K562 (cell line): ENCODE measurements around the gene BAG2. TPM values are rescaled to one million over a fixed set of nuclear protein-coding genes. Genes with fewer than 3 reads are reported as not detected.

ENCODE experiments used
- polyA plus RNA-seq, 8 experiments: library from polyadenylated mRNA; depleted of rRNA in 4 of 8; stranded (reverse) in 5 of 8; unstranded in 3 of 8; fragments of >200 nt; fragmentation: Nextera tagmentation in 2 of 8; fragmentation: Illumina TruSeq in 1 of 8; extraction: Ambion mirVana in 2 of 8; extraction: Trizol in 1 of 8; gene quantifications; 2 replicates each; pipeline versions ENCODE4 v1.2.1 to v1.2.3, GENCODE V29; 2011 to 2014; ENCODE audit warnings: inconsistent platforms in 1 of 8, missing spikeins in 1 of 8
- total RNA-seq, 7 experiments: library from RNA; depleted of rRNA in 6 of 7; stranded (reverse); fragments of >200 nt in 6 of 7; fragmentation: Illumina TruSeq in 2 of 7; extraction: Trizol in 2 of 7; gene quantifications; 2 replicates each; pipeline versions ENCODE4 v1.2.1 to v1.2.3, GENCODE V29; 2011 to 2021; ENCODE audit warnings: low replicate concordance in 1 of 7
- TF ChIP-seq, protein P1 (sequence below): fragments of 250-450 bp; sonication (Bioruptor Pico); IDR thresholded peaks from 2 replicates; pipeline ENCODE4 v1.4.0; 2020; ENCODE audit warnings: mild to moderate bottlenecking, moderate library complexity
- TF ChIP-seq, protein P2 (sequence below), 2 experiments: fragments of 450-650 bp; formaldehyde crosslinking in 1 of 2; IDR thresholded peaks; 2 replicates each; pipeline versions ENCODE4 v1.4.0 to v1.6.1; 2014 to 2020; ENCODE audit warnings: mild to moderate bottlenecking in 2 of 2, borderline replicate concordance in 1 of 2, low read depth in 1 of 2

Gene BAG2
- total and polyA plus RNA-seq, 9 of the 15 experiments (the other 6 are each of a cell fraction or from before 2014, with no cell fraction given): 12.8 to 20.7 (median 17.6) TPM

DNA sequence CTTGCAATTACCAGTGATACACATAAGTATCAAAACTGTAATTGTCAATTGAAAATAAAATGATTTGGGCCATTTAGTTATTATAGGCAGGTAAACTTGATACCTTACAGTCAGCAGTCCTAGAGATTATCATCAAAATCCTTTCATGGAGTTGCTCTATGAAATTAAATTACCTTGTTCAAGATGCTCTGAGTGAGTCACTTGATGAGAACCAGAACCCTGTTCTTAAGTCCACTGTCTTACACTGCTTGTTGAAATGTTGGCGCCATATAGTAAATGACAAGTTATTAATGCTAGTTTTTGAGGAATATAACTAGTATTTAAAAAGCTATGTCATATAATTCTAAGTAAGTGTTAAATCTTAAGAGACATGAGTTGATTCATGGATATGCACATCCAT lies 37.2 kb upstream of the BAG2 start (continued):
- TF ChIP-seq, protein P1, sequence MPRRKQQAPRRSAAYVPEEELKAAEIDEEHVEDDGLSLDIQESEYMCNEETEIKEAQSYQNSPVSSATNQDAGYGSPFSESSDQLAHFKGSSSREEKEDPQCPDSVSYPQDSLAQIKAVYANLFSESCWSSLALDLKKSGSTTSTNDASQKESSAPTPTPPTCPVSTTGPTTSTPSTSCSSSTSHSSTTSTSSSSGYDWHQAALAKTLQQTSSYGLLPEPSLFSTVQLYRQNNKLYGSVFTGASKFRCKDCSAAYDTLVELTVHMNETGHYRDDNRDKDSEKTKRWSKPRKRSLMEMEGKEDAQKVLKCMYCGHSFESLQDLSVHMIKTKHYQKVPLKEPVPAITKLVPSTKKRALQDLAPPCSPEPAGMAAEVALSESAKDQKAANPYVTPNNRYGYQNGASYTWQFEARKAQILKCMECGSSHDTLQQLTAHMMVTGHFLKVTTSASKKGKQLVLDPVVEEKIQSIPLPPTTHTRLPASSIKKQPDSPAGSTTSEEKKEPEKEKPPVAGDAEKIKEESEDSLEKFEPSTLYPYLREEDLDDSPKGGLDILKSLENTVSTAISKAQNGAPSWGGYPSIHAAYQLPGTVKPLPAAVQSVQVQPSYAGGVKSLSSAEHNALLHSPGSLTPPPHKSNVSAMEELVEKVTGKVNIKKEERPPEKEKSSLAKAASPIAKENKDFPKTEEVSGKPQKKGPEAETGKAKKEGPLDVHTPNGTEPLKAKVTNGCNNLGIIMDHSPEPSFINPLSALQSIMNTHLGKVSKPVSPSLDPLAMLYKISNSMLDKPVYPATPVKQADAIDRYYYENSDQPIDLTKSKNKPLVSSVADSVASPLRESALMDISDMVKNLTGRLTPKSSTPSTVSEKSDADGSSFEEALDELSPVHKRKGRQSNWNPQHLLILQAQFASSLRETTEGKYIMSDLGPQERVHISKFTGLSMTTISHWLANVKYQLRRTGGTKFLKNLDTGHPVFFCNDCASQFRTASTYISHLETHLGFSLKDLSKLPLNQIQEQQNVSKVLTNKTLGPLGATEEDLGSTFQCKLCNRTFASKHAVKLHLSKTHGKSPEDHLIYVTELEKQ (CRISPR knock-in tag): no peak
- TF ChIP-seq, protein P2, sequence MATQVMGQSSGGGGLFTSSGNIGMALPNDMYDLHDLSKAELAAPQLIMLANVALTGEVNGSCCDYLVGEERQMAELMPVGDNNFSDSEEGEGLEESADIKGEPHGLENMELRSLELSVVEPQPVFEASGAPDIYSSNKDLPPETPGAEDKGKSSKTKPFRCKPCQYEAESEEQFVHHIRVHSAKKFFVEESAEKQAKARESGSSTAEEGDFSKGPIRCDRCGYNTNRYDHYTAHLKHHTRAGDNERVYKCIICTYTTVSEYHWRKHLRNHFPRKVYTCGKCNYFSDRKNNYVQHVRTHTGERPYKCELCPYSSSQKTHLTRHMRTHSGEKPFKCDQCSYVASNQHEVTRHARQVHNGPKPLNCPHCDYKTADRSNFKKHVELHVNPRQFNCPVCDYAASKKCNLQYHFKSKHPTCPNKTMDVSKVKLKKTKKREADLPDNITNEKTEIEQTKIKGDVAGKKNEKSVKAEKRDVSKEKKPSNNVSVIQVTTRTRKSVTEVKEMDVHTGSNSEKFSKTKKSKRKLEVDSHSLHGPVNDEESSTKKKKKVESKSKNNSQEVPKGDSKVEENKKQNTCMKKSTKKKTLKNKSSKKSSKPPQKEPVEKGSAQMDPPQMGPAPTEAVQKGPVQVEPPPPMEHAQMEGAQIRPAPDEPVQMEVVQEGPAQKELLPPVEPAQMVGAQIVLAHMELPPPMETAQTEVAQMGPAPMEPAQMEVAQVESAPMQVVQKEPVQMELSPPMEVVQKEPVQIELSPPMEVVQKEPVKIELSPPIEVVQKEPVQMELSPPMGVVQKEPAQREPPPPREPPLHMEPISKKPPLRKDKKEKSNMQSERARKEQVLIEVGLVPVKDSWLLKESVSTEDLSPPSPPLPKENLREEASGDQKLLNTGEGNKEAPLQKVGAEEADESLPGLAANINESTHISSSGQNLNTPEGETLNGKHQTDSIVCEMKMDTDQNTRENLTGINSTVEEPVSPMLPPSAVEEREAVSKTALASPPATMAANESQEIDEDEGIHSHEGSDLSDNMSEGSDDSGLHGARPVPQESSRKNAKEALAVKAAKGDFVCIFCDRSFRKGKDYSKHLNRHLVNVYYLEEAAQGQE (IDR thresholded peaks at IDR 0.05; ENCODE audit: borderline replicate concordance): no peak
- TF ChIP-seq, protein P2 (CRISPR knock-in tag; IDR thresholded peaks at IDR 0.05; ENCODE audit: low read depth): no peak
